K562 (cell line): ENCODE results near the gene LEAP2. TPM values are rescaled to one million over a fixed set of nuclear protein-coding genes. Genes with fewer than 3 reads are reported as not detected.
A peak's percentile ranks its signal among the peaks of the same experiment; 100 is the strongest.

Source experiments
- ATAC-seq: fragments of 200-7000 bp; cut with Tn5 transposase; 3 replicates; pipeline ENCODE4 v1.9.1; 2020; ENCODE audit warnings: moderate library complexity
- BruUV-seq: library from RNA; stranded (reverse); fragments of 400-500 nt; replicated peaks from 2 replicates; lab custom pipeline; 2021; lab: Mats Ljungman, UMichigan
- CTCF ChIA-PET: fragments of 300-600 bp; formaldehyde crosslinking; extraction: SDS; loops from one replicate; lab custom pipeline; 2021; ENCODE audit warnings: low intra/inter-chr PET ratio; lab: Yijun Ruan, JAX
- POLR2A ChIA-PET: fragments of 300-600, 350-650 bp; sonication (Branson Sonifier 250); formaldehyde crosslinking; extraction: SDS; loops from one replicate; lab custom pipeline; 2021; ENCODE audit warnings: antibody characterized with exemption, inconsistent platforms; lab: Yijun Ruan, JAX
- DNase-seq, 4 experiments: peaks; one replicate each; pipeline versions ENCODE4 v3.0.0 to v3.0.0-alpha.2; 2011 to 2018; ENCODE audit warnings: low spot score in 3 of 4, mixed read lengths in 3 of 4; ENCODE audit errors: extremely low read depth in 1 of 4
- FAIRE-seq: peaks from 2 replicates; lab custom pipeline; 2011; peaks lifted over from hg19 to GRCh38; lab: Jason Lieb, UNC
- H2AFZ ChIP-seq: 2 replicates; pipeline ENCODE4 v1.6.0; 2011; ENCODE audit warnings: low read depth, low read length, control low read depth, inconsistent platforms
- H3K27ac ChIP-seq: fragments of 200-600 bp; 3 replicates; pipeline ENCODE4 v1.8.0; 2011; ENCODE audit warnings: low read depth, mild to moderate bottlenecking, control low read depth, inconsistent platforms, low read length, moderate library complexity, mixed read lengths; ENCODE audit errors: extremely low read depth
- H3K27me3 ChIP-seq, 2 experiments: fragments of 300-600 bp in 1 of 2; 2 replicates in 1 of 2; 3 replicates in 1 of 2; pipeline versions ENCODE4 v1.6.0 to v1.8.0; 2011; ENCODE audit warnings: inconsistent platforms in 2 of 2, low read length in 2 of 2, mild to moderate bottlenecking in 1 of 2, mixed read lengths in 1 of 2, moderate library complexity in 1 of 2; ENCODE audit not compliant: control insufficient read depth in 2 of 2, insufficient read depth in 2 of 2
- H3K36me3 ChIP-seq: fragments of 300-600 bp; 3 replicates; pipeline ENCODE4 v1.8.0; 2011; ENCODE audit warnings: mild to moderate bottlenecking, low read length, inconsistent platforms; ENCODE audit not compliant: control insufficient read depth, insufficient read depth
- H3K4me1 ChIP-seq, 2 experiments: fragments of 200-600 bp in 1 of 2; replicated peaks in 1 of 2; 2 replicates in 1 of 2; 3 replicates in 1 of 2; pipeline versions ENCODE4 v1.5.1 to v1.8.0; 2011; ENCODE audit warnings: inconsistent platforms in 2 of 2, low read length in 2 of 2, mild to moderate bottlenecking in 1 of 2, mixed read lengths in 1 of 2, moderate library complexity in 1 of 2; ENCODE audit not compliant: control insufficient read depth in 2 of 2, insufficient read depth in 2 of 2
- H3K4me2 ChIP-seq: 2 replicates; pipeline ENCODE4 v1.6.1; 2011; ENCODE audit warnings: low read length, control low read depth, inconsistent platforms, mixed read lengths; ENCODE audit not compliant: insufficient read depth
- H3K4me3 ChIP-seq: fragments of 200-600 bp; sonication (generic), shearing (Covaris generic); 2 replicates; pipeline ENCODE4 v1.5.1; 2016; ENCODE audit warnings: control low read depth, inconsistent platforms
- H3K79me2 ChIP-seq: fragments of 200-600 bp; 3 replicates; pipeline ENCODE4 v1.8.0; 2011; ENCODE audit warnings: low read length, inconsistent platforms; ENCODE audit not compliant: control insufficient read depth, insufficient read depth
- H3K9ac ChIP-seq, 2 experiments: 2 replicates each; pipeline versions ENCODE4 v1.6.0 to v1.6.1; 2011; ENCODE audit warnings: low read depth in 2 of 2, low read length in 2 of 2, control low read depth in 1 of 2, inconsistent platforms in 1 of 2, mild to moderate bottlenecking in 1 of 2, mixed read lengths in 1 of 2; ENCODE audit not compliant: insufficient read depth in 1 of 2
- H3K9me1 ChIP-seq: one replicate; pipeline ENCODE4 v1.6.0; 2011; ENCODE audit warnings: inconsistent platforms, mild to moderate bottlenecking, low read length, moderate library complexity; ENCODE audit not compliant: control insufficient read depth, insufficient read depth
- H3K9me3 ChIP-seq: replicated peaks from 2 replicates; pipeline ENCODE4 v1.5.1; 2011; ENCODE audit warnings: low read depth, low read length, inconsistent platforms; ENCODE audit not compliant: control insufficient read depth, insufficient read depth
- H4K20me1 ChIP-seq: replicated peaks from 2 replicates; pipeline ENCODE4 v1.6.1; 2011; ENCODE audit warnings: low read length, inconsistent platforms, mixed read lengths; ENCODE audit not compliant: control insufficient read depth, insufficient read depth
- BRD9 ChIP-seq: fragments of 450-650 bp; IDR thresholded peaks from 2 replicates; pipeline ENCODE4 v1.6.1; 2018; ENCODE audit warnings: low read depth; ENCODE audit not compliant: partially characterized antibody
- ETV1 ChIP-seq: fragments of 450-650 bp; conservative IDR thresholded peaks from 2 replicates; pipeline ENCODE4 v1.6.1; 2016; ENCODE audit warnings: missing genetic modification characterization, control low read depth, low read depth, missing compliant biosample characterization
- FOXP1 ChIP-seq: sonication (generic); formaldehyde crosslinking; IDR thresholded peaks from 2 replicates; pipeline ENCODE4 v1.8.0; 2022; ENCODE audit warnings: mild to moderate bottlenecking, missing genetic modification reagents
- HDAC8 ChIP-seq: fragments of 450-650 bp; IDR thresholded peaks from 2 replicates; pipeline ENCODE4 v1.6.1; 2016; ENCODE audit warnings: mild to moderate bottlenecking, missing genetic modification characterization, moderate library complexity, missing compliant biosample characterization
- ID3 ChIP-seq, 2 experiments: fragments of 250-450 bp in 1 of 2; fragments of 450-650 bp in 1 of 2; sonication (Bioruptor Pico) in 1 of 2; IDR thresholded peaks; 2 replicates each; pipeline versions ENCODE4 v1.6.1 to v1.8.0; 2016 to 2021; ENCODE audit warnings: mild to moderate bottlenecking in 2 of 2, moderate library complexity in 2 of 2, missing compliant biosample characterization in 1 of 2, missing genetic modification characterization in 1 of 2
- PHF20 ChIP-seq: fragments of 450-650 bp; IDR thresholded peaks from 2 replicates; pipeline ENCODE4 v1.6.1; 2018; ENCODE audit not compliant: partially characterized antibody
- POLR2A ChIP-seq: fragments of 450-650 bp; conservative IDR thresholded peaks from 2 replicates; pipeline ENCODE4 v1.6.1; 2016
- RB1 ChIP-seq: fragments of 450-650 bp; IDR thresholded peaks from 2 replicates; pipeline ENCODE4 v1.6.1; 2017; ENCODE audit warnings: low read depth, mild to moderate bottlenecking
- RUNX1 ChIP-seq: sonication (generic); IDR thresholded peaks from 2 replicates; pipeline ENCODE4 v1.6.1; 2016; ENCODE audit warnings: antibody characterized with exemption, low read depth
- SP2 ChIP-seq: IDR thresholded peaks from 2 replicates; pipeline ENCODE4 v1.6.1; 2011; ENCODE audit warnings: mild to moderate bottlenecking, low read depth, low read length, moderate library complexity; ENCODE audit not compliant: poor library complexity, severe bottlenecking; ENCODE audit errors: extremely low read depth
- TFE3 ChIP-seq: fragments of 450-650 bp; formaldehyde crosslinking; IDR thresholded peaks from 2 replicates; pipeline ENCODE4 v1.4.0; 2020; ENCODE audit warnings: mild to moderate bottlenecking, mixed read lengths
- WHSC1 ChIP-seq: IDR thresholded peaks from one replicate; pipeline ENCODE4 v1.6.1; 2012; ENCODE audit warnings: low read length, control low read depth, inconsistent platforms
- ZBTB1 ChIP-seq: sonication (generic); formaldehyde crosslinking; IDR thresholded peaks from 2 replicates; pipeline ENCODE4 v1.8.1; 2023; ENCODE audit warnings: missing genetic modification reagents, low read depth, mild to moderate bottlenecking, borderline replicate concordance
- ZNF134 ChIP-seq: fragments of 250-450 bp; sonication (Bioruptor Pico); conservative IDR thresholded peaks from 2 replicates; pipeline ENCODE4 v1.4.0; 2020
- ZNF175 ChIP-seq: fragments of 200-800 bp; sonication (Bioruptor generic); IDR thresholded peaks from 2 replicates; pipeline ENCODE4 v1.6.1; 2016; ENCODE audit warnings: low read depth, mild to moderate bottlenecking, missing genetic modification characterization, missing compliant biosample characterization
- ZNF24 ChIP-seq: fragments of 450-650 bp; IDR thresholded peaks from 2 replicates; pipeline ENCODE4 v1.6.1; 2016
- ZNF274 ChIP-seq: IDR thresholded peaks from 2 replicates; pipeline ENCODE4 v1.6.1; 2011; ENCODE audit warnings: low read depth, mild to moderate bottlenecking, low read length, moderate library complexity, borderline replicate concordance
- WGBS: fragments of 100-300 bp; shearing (Covaris generic); methylation state at CpG from one replicate; pipeline ENCODE4 v1.1.6; 2016; ENCODE audit warnings: low coverage, mixed read lengths; ENCODE audit not compliant: insufficient coverage; ENCODE audit errors: missing lambda C conversion rate; 5-methylcytosine and 5-hydroxymethylcytosine counted together
- in situ Hi-C: fragments of 300-500 bp; cut with MboI; formaldehyde crosslinking; loops from 4 replicates; pipeline ENCODE4 v1.15.0; 2018; ENCODE audit warnings: inconsistent platforms, mixed read lengths
- intact Hi-C: fragments of 100-400 bp; cut with micrococcal nuclease; formaldehyde crosslinking; loops from 2 replicates; pipeline ENCODE4 v1.14.2; 2022
- polyA plus RNA-seq, 8 experiments: library from polyadenylated mRNA; depleted of rRNA in 4 of 8; stranded (reverse) in 5 of 8; unstranded in 3 of 8; fragments of >200 nt; fragmentation: Nextera tagmentation in 2 of 8; fragmentation: Illumina TruSeq in 1 of 8; extraction: Ambion mirVana in 2 of 8; extraction: Trizol in 1 of 8; gene quantifications; 2 replicates each; pipeline versions ENCODE4 v1.2.1 to v1.2.3, GENCODE V29; 2011 to 2014; ENCODE audit warnings: inconsistent platforms in 1 of 8, missing spikeins in 1 of 8
- total RNA-seq, 7 experiments: library from RNA; depleted of rRNA in 6 of 7; stranded (reverse); fragments of >200 nt in 6 of 7; fragmentation: Illumina TruSeq in 2 of 7; extraction: Trizol in 2 of 7; gene quantifications; 2 replicates each; pipeline versions ENCODE4 v1.2.1 to v1.2.3, GENCODE V29; 2011 to 2021; ENCODE audit warnings: low replicate concordance in 1 of 7
- TF ChIP-seq, protein P1 (sequence below): sonication (generic); formaldehyde crosslinking; IDR thresholded peaks from 2 replicates; pipeline ENCODE4 v1.8.0; 2022; ENCODE audit warnings: mild to moderate bottlenecking, missing genetic modification reagents, borderline replicate concordance

The LEAP2 gene
- total and polyA plus RNA-seq, 9 of the 15 experiments (the other 6 are each of a cell fraction or from before 2014, with no cell fraction given) = 1.1 to 5.6 (median 2.5) TPM

- TSS peak; percentile 98 for BruUV-seq
- ATAC-seq = no peak
- TF ChIP-seq ZNF175 (peak; percentile 78; the same call in 1 of the 2 replicates), PHF20 (peak; percentile 50), ZNF274 (no peak), FOXP1 (0 out of 2 replicates have a peak, but pooled peaks have one; percentile 59), HDAC8 (peak; percentile 80; the same call in 1 of the 2 replicates), ZBTB1 (CRISPR knock-in tag) (0 out of 2 replicates have a peak, but pooled peaks have one; percentile 17), ETV1 (tag) (peak; percentile 67; the same call in 1 of the 2 replicates), ZNF24 (no peak), RUNX1 (no peak), SP2 (no peak), ID3 (CRISPR knock-in tag; IDR thresholded peaks at IDR 0.05) (no peak), ID3 (tag; IDR thresholded peaks at IDR 0.05) (no peak), BRD9 (peak; percentile 82), RB1 (peak; percentile 66), TFE3 (CRISPR knock-in tag) (no peak), ZNF134 (CRISPR knock-in tag) (0 out of 2 replicates have a peak, but pooled peaks have one; percentile 24), POLR2A (no peak), WHSC1 (no peak)
- TF ChIP-seq, protein P1, sequence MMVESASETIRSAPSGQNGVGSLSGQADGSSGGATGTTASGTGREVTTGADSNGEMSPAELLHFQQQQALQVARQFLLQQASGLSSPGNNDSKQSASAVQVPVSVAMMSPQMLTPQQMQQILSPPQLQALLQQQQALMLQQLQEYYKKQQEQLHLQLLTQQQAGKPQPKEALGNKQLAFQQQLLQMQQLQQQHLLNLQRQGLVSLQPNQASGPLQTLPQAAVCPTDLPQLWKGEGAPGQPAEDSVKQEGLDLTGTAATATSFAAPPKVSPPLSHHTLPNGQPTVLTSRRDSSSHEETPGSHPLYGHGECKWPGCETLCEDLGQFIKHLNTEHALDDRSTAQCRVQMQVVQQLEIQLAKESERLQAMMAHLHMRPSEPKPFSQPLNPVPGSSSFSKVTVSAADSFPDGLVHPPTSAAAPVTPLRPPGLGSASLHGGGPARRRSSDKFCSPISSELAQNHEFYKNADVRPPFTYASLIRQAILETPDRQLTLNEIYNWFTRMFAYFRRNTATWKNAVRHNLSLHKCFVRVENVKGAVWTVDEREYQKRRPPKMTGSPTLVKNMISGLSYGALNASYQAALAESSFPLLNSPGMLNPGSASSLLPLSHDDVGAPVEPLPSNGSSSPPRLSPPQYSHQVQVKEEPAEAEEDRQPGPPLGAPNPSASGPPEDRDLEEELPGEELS (CRISPR knock-in tag) = 0 out of 2 replicates have a peak, but pooled peaks have one; percentile 48
These were observed 7.7 kb upstream of the LEAP2 start for GRCh38 chr5:132865668-132866341.

More at GRCh38 chr5:132865668-132866341, 7.7 kb upstream of the LEAP2 start:
- DNase-seq = no peak
- POLR2A ChIA-PET = interaction anchor here (0.6 to 3.9 kb wide), 12 partner anchors 9 to 199 kb away, joined by 3 to 25 read pairs (median 4); partner anchors contain the start of gene SHROOM1
- intact Hi-C loops (loop anchor here (1.0 to 2.0 kb wide), 2 partner anchors 36 to 59 kb away; partner anchors contain the start of gene SHROOM1), in situ Hi-C loops (no loop called here)
- CTCF ChIA-PET = interaction anchor here (0.8 kb wide), 1 partner anchor 36 kb away, joined by 3 read pairs; the partner anchor contains the start of gene SHROOM1
- Histone ChIP-seq H3K9ac (peak overlapping the region; percentile 97 to 100), H3K4me3 (peak overlapping the region; percentile 98), H3K36me3 (peaks cover 38% of the 10 kb centered on the region), H2AFZ (peak overlapping the region; percentile 83), H3K9me1 (no peaks in the 10 kb centered on the region), H3K4me2 (peak overlapping the region; percentile 98), H3K4me1 (peaks cover 12 to 17% of the 10 kb centered on the region in 2 experiments), H3K27ac (peak overlapping the region; percentile 95), H3K9me3 (no peaks in the 10 kb centered on the region), H3K79me2 (peaks cover 23% of the 10 kb centered on the region), H3K27me3 (no peaks in the 10 kb centered on the region), H4K20me1 (no peaks in the 10 kb centered on the region; the same call in 1 of the 2 replicates)
- WGBS = 25% methylated on average over 30 of the region's 30 CpGs
- FAIRE-seq = peak; percentile 46
